ENCODE results near the gene FKBP3. TPM values are rescaled to one million over a fixed set of nuclear protein-coding genes. Genes with fewer than 3 reads are reported as not detected.
A peak's percentile ranks its signal among the peaks of the same experiment; 100 is the strongest.
"Not testable (repeated sequence)": the region's sequence is repeated elsewhere in the genome, so short reads cannot be mapped to it uniquely, and the experiment has no call there.

FKBP3 gene
- total RNA-seq, 2 donors from 2014 or later, result 44.6 to 58.8 TPM

DNA sequence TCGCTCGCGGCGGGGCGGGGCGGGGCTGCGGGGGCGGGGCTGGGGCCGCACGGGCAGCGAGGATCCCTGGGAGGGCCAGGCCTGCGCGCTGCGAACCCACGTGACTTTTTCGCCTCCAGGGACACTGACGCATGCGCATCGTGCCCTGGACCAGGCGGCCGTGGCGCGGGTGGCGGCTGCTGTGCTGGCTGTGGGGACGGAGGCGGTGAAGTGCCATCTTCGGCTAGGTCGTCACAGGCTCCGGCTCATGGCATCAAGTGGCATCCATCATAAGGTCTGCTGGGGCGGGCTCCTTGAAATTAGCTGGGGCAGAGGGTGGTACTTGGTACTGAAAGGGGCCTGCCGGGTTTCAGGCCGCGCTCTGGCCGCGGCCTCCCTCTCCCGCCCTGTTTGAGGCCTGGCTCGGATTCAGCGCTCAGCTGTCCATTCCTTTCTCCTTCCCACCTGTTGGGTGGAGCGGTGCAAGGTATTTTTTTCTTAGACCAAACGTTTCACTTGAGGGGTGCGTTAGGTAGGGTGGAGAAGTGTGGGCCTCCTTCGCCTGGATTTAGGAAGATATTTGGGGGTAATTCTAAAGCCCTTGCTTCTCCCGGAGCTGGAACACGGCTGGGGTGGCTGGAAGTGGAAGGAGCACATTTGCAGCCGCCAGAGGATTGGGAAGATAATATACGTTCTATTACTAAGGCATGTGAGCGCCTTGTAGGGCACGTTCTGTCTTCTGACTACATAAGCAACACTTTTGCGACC, 50.1 kb downstream of the FKBP3 start, which contains the start of gene PRPF39:
TSS of gene PRPF39 (plus strand) at position 141 of the 747 bp plus-strand sequence. CDS start 11,124 bp downstream, outside the sequence.
- intact Hi-C loops (cut with DNase I), result loop anchor here (5.0 kb wide), 1 partner anchor 122 kb away; the partner anchor contains the start of genes KLHL28 and TOGARAM1
- Histone ChIP-seq H3K9ac (ENCODE audit: low read depth in 2 of 2, low read length in 2 of 2) (peak within 1 kb of the TSS; percentile 74 to 76), H3K27ac (peak within 1 kb of the TSS; percentile 85), H3K36me3 (no peaks in the 10 kb centered on the region), H3K27me3 (no peaks in the 10 kb centered on the region), H3K9me3 (no peaks in the 10 kb centered on the region), H3K4me1 (no peaks in the 10 kb centered on the region), H3K4me3 (peak within 1 kb of the TSS; percentile 61)
- TF ChIP-seq, protein P1, sequence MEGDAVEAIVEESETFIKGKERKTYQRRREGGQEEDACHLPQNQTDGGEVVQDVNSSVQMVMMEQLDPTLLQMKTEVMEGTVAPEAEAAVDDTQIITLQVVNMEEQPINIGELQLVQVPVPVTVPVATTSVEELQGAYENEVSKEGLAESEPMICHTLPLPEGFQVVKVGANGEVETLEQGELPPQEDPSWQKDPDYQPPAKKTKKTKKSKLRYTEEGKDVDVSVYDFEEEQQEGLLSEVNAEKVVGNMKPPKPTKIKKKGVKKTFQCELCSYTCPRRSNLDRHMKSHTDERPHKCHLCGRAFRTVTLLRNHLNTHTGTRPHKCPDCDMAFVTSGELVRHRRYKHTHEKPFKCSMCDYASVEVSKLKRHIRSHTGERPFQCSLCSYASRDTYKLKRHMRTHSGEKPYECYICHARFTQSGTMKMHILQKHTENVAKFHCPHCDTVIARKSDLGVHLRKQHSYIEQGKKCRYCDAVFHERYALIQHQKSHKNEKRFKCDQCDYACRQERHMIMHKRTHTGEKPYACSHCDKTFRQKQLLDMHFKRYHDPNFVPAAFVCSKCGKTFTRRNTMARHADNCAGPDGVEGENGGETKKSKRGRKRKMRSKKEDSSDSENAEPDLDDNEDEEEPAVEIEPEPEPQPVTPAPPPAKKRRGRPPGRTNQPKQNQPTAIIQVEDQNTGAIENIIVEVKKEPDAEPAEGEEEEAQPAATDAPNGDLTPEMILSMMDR (IDR thresholded peaks at IDR 0.05), result no peak
- DNase-seq, result peak; percentile 96

DNA sequence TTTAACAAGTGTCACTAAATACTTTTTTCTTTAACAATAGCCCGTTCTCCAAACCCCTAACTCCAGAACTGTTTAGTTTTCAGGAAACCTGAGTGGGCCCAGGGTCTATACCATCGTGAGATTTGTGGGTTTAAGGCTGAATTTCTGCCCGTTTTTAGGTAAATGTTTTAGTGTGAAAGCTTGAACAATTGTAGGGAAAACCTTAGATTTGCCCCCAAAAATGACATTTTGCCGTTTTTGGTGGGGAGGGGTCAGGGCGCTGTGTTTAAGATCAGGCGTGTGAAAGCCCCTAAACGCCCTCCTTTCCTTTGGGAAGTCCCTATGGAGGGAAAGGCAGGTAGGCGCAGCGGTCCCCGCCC, 50.7 kb downstream of the FKBP3 start:
- intact Hi-C loops (cut with DNase I), result loop anchor here (5.0 kb wide), 1 partner anchor 121 kb away; the partner anchor contains the start of genes KLHL28 and TOGARAM1
- H3K4me3 ChIP-seq, result peak overlapping the region; percentile 61
- no peaks in the 10 kb centered on the region for H3K9me3 ChIP-seq
- H3K9ac ChIP-seq (ENCODE audit: low read depth in 2 of 2, low read length in 2 of 2), result peak overlapping the region; percentile 6 to 76
- H3K36me3 ChIP-seq, result no peaks in the 10 kb centered on the region
- H3K4me1 ChIP-seq, result no peaks in the 10 kb centered on the region
- TF ChIP-seq, protein P1 (IDR thresholded peaks at IDR 0.05), result no peak
- no peaks in the 10 kb centered on the region for H3K27me3 ChIP-seq
- no peak for DNase-seq
- H3K27ac ChIP-seq, result no peak overlapping the region

DNA sequence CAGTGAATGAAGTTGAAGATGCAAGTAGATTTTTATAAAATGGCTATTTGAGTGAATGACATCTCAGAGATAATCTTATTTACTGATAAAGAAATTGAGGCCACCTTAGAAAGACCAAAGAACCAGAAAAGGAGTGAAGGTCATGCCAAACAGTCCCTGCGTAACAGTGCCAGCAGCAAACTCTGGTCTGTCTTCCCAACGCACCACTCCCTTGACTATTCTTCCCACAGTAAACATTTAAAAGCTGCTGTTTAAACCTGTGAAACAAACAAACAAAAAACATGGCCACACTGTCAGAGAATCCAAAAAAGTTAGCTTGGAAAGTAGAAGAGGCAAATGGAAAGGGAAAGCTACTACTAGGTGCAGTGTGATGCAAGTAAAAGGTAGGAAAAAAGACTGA, 51.9 kb downstream of the FKBP3 start:
- intact Hi-C loops (cut with DNase I), result loop anchor here (5.0 kb wide), 1 partner anchor 120 kb away; the partner anchor contains the start of genes KLHL28 and TOGARAM1
- Histone ChIP-seq H3K4me1 (no peaks in the 10 kb centered on the region), H3K27me3 (no peaks in the 10 kb centered on the region), H3K4me3 (no peak overlapping the region), H3K9ac (ENCODE audit: low read depth in 2 of 2, low read length in 2 of 2) (no peak overlapping the region), H3K9me3 (no peaks in the 10 kb centered on the region), H3K27ac (no peak overlapping the region), H3K36me3 (no peaks in the 10 kb centered on the region)
- no peak for DNase-seq
- TF ChIP-seq, protein P1 (IDR thresholded peaks at IDR 0.05), result no peak

DNA sequence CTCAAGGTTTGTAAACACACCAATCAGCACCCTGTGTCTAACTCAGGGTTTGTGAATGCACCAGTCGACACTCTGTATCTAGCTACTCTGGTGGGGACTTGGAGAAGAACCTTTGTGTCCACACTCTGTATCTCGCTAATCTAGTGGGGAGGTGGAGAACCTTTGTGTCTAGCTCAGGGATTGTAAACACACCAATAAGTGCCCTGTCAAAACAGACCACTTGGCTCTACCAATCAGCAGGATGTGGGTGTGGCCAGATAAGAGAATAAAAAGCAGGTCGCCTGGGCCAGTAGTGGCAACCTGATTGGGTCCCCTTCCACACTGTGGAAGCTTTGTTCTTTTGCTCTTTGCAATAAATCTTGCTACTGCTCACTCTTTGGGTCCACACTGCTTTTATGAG, 53.2 kb downstream of the FKBP3 start:
- intact Hi-C loops (cut with DNase I), result loop anchor here (5.0 kb wide), 1 partner anchor 119 kb away; the partner anchor contains the start of genes KLHL28 and TOGARAM1
- H3K27ac ChIP-seq; H3K4me1 ChIP-seq; H3K36me3 ChIP-seq; H3K4me3 ChIP-seq; H3K27me3 ChIP-seq; H3K9ac ChIP-seq (ENCODE audit: low read depth in 2 of 2, low read length in 2 of 2); H3K9me3 ChIP-seq; DNase-seq: not testable (repeated sequence)

DNA sequence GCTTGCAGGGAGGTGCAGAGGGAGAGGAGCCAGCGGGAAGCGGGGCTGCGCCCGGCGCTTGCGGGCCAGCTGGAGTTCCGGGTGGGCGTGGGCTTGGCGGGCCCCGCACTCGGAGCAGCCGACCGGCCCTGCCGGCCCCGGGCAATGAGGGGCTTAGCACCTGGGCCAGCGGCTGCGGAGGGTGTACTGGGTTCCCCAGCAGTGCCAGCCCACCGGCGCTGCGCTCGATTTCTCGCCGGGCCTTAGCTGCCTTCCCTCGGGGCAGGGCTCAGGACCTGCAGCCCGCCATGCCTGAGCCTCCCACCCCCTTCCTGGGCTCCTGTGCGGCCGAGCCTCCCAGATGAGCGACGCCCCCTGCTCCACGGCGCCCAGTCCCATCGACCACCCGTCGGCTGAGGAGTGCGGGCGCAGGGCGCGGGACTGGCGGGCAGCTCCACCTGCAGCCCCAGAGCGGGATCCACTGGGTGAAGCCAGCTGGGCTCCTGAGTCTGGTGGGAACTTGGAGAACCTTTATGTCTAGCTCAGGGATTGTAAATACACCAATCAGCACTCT, 53.8 kb downstream of the FKBP3 start:
- H3K9ac ChIP-seq (ENCODE audit: low read depth in 2 of 2, low read length in 2 of 2); H3K4me1 ChIP-seq; H3K36me3 ChIP-seq; H3K27me3 ChIP-seq; H3K9me3 ChIP-seq; H3K4me3 ChIP-seq; DNase-seq; H3K27ac ChIP-seq: not testable (repeated sequence)
- intact Hi-C loops (cut with DNase I), result loop anchor here (5.0 kb wide), 1 partner anchor 118 kb away; the partner anchor contains the start of genes KLHL28 and TOGARAM1

DNA sequence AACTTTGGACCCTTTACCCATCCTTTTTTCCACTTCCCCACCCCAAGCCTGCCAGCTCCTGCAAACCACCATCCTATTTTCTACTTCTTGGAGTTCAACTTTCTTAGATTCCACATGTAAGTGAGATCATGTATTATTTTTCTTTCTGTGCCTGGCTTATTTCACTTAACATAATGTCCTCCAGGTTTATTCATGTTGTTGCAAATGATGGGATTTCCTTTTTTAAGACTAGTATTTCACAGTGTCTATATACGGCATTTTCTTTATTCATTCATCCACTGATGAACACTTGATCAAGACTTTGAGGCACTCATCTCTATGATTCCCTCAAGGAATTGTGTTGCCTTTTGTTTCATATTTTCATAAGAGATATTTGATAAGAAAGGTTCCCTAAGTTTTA, 56.0 kb downstream of the FKBP3 start:
- no peaks in the 10 kb centered on the region for H3K36me3 ChIP-seq
- intact Hi-C loops (cut with DNase I), result no loop called here
- no peak overlapping the region for H3K4me3 ChIP-seq
- no peaks in the 10 kb centered on the region for H3K9me3 ChIP-seq
- no peak overlapping the region for H3K27ac ChIP-seq
- no peaks in the 10 kb centered on the region for H3K4me1 ChIP-seq
- TF ChIP-seq, protein P1 (IDR thresholded peaks at IDR 0.05), result no peak
- no peak overlapping the region for H3K9ac ChIP-seq (ENCODE audit: low read depth in 2 of 2, low read length in 2 of 2)
- H3K27me3 ChIP-seq, result no peaks in the 10 kb centered on the region
- no peak for DNase-seq
